ENCODE results near the gene OR2K2.

GRCh38 chr9:111348821-111349271 is 18.8 kb upstream of the OR2K2 start:
- TF ChIP-seq CEBPB (IDR thresholded peaks at IDR 0.05), result no peak
- TF ChIP-seq EP300 (IDR thresholded peaks at IDR 0.05; ENCODE audit: borderline replicate concordance), result no peak
- no peak for TF ChIP-seq TAF1 (IDR thresholded peaks at IDR 0.05; ENCODE audit: low read depth)
- TF ChIP-seq EGR1 (IDR thresholded peaks at IDR 0.05), result no peak
- TF ChIP-seq NFIC (IDR thresholded peaks at IDR 0.05), result no peak
- no peak for TF ChIP-seq CREB1 (IDR thresholded peaks at IDR 0.05; ENCODE audit: low read depth)
- no peak for TF ChIP-seq TCF12 (IDR thresholded peaks at IDR 0.05; ENCODE audit: low read depth)
- no peak for TF ChIP-seq FOXM1 (IDR thresholded peaks at IDR 0.05; ENCODE audit: borderline replicate concordance, low read depth)
- no peak for TF ChIP-seq RAD21 (IDR thresholded peaks at IDR 0.05; ENCODE audit: low read depth)
